SKM-1 treated with dmso at 0.1 percent for 144 hours (cell line): ENCODE measurements around the gene MMEL1.

Experiments used
- DNase-seq: peaks from one replicate; lab custom pipeline; 2025; ENCODE audit not compliant: unreplicated experiment; lab: John Stamatoyannopoulos, UW

MMEL1 gene

DNA sequence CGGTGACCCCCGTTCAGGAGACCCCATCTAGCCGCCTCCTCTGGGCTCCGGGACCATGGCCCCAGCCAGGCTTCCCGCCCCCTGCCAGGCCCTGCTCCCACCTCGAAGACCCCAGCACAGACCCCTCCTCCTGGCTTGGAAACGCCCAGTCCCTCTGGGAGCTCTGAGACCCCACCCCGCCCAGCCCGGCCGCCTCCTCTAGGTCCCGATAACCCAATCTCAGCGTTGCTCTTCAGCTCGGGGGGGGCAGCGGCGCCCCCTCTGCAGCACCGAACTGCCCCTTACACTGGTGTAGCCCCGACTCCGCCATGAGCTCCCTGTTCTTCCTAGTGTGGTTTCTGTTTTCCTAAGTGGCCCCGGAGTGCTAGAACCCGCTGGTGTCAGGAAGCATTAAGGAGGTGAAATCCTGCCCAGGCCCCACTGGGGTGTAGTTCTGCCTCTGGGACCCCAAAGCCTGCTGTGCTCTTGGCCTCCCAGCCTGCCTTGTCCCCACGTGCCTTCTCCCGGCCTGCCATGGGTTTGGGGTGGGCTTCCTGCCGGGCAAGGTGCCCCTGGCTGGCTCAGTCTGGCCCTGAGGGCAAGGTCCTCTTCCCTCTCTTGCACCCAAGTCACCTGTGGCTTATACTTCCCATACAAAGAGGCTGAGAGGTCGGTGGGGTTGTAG lies 10.7 kb upstream of the MMEL1 start:
- no peak for DNase-seq

DNA sequence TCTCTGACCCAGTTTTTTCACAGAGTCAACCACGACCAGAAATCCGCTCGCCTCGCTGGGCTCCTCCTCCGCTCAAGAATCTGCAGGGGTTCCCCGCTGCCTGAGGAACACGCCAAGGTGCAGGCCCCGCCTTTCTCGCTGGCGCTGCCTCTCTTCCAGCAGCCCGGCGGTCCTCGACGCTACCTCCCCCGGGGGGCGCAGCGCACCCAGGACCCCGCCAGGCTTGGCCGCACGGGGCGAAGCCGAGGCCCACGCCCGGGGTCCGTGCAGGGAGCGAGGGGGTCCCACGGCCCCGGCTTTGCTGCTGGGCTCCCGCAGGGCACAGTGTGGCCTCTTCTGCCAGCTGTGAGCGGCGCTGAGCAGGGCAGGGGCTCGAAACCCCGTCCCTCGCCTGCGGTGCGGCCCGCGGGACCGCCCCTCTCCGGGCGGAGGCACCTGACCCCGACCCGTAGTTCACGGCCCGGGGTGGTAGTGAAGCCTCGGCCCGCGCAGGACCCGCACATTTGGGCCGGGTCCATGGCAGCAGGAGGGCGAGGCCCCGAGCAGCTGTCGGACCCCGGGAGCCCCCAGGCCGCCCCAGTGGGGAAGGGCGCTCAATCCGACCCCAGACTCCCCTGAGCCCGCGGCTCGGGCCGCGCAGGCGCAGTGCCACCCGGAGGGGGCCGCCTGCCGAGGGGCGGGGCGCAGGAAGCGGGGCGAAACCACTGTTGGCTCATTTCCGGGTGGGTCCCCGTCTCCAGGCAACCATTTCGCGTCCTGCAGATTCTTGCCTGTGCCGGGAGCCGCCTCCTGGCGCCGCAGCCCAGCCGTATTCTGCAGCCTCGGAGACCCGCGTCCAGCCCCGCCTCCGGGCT lies 10.0 kb upstream of the MMEL1 start:
- DNase-seq, result peak; percentile 77

- DNase-seq, result no peak
These were observed 9.3 kb upstream of the MMEL1 start for GRCh38 chr1:2642131-2642559.

- no peak for DNase-seq
These were observed 8.7 kb upstream of the MMEL1 start for GRCh38 chr1:2641381-2642130.

GRCh38 chr1:2640626-2641025 lies 7.8 kb upstream of the MMEL1 start:
- DNase-seq, result no peak

DNA sequence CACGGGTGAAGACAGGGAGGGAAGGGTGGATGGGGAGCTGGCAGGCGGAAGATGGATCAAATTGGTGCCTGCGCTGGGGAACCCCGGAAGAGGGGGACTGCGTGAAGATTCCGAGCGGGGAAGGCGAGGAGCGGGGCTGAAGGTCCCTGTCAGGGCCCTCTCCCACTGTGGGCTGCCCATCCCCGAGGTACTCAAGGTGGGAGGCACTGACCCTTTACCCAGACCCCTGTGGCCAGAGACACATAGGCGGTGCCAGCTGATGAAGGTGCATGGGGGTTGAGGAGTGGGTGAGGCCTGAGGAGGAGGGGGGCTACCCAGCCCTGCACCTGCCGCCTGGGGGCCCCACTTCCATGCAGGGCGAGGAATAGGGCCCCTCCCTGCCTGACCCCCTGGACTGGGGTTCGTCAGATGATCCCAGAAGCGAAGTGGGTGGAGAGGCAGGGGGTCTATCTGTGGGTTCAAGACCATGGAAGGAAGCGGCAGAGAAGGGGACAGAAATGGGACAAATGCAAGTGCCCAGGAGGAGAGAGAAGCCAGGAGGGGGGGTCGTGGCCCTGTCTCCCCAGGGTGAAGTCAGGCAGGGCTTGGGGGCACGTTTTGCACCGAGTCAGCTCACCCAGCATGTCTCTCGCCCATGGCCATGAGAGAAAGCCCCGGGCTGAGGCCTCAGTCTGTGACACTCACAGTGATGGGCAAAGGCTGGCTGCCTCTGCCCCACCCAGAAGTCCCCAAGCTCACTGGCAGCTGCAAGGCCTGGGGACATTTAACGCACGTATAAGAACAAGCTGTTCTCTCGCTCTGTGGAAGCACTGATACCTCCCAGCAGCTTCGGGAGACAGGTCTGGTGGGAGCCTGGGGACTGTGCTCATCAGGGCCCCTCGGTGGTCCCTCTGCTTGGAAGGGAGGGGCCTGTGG lies 7.0 kb upstream of the MMEL1 start:
- DNase-seq, result no peak

DNA sequence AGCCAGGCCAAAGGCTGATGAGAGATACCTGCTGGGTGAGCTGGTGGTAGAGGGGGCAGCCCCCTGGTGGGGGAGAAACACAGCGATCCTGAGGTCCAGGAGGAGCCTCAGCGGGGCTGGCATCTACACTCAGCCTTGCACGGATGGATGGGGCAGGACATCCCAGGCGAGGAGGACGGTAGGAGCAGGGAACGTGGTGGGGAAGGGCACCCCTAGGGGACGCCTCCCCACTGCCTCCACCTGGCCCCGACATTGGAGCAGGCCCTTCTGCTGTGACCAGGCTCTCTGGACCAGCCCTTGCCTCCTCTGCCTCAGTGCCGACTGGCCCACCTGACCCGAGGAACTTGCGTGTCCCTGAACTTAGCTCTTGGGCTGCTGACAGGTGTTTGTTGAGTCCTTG lies 6.4 kb upstream of the MMEL1 start:
- no peak for DNase-seq

DNA sequence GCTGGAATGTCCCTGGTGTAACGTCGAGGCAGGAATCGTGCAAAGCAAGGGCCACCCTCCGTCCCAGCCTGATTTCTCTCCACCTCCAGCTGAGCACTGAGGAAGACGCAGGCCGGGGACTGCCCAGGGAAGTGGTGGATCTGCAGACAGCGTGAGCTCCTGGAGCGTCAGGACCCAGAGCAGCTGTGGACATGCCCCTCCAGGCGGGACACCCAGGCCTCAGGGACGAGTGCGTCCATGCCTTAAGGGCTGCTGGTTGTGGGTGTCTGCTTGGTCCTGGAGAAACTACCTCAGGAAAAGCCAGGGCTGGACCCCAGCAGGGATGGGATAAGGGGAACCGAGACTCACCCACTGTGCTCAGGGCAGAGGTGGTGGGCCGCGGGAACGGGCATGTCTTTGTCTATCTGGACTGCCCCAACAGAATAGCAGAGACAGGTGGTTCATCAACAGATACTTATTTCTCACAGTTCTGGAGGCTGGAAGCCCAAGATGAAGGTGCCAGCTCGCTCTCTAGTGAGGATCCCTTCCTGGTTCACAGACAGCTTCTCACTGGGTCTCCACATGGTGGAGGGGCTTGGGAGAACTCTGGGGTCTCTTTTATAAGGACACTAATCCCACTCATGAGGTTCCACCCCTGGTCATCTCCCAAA lies 5.8 kb upstream of the MMEL1 start:
- DNase-seq, result no peak

DNA sequence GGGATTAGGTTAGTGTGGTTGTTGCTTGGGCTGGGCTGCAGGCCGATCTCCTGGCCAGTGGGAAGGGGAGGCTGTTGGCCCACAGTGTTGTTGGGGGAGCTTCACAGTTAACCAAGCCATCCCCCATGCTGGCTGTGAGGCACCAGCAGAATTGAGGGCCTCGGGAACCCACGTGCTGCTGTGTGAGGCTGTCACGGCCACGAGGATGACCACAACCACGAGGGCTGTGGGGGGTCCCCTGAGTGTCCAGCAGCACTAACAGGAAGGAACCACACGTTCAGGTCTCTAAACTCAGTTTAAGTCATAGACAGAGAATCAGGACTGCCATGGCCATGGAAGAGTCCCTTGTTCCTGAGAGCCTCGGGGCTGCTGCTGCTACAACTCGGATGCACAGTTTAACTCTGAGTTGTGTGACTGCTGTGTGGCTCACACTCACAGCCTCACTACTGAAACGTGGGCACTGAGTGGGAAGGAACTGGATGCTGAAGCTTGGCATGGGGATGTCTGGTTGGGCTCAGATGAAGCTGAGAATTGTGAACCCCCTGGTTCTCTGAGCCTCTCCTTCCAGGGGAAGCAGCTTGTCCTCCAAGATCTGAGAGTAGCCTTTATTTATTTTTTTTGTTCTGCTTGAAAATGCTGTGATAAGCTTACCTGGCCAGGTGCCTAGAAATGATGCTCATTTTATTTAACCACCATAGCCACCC lies 4.8 kb upstream of the MMEL1 start:
- no peak for DNase-seq

DNA sequence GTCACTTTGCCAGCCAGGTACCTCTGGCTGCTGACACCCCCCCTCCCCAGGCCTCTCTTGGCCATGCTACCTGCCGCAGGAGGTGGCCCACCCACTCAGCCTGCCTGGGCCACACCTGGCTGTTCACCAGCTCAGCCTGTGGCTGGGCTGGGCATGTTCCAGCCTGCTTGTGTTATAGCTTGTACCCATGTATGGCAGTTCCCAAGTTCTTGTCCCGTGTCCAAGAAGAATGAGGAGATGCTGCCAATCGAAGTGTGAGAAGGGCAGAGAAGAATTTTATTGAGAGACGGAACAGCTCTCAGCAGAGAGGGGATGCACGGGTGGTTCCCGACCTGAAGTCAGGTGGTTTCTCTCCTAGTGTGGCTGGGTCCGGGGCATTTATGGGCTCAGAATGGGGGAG lies 3.9 kb upstream of the MMEL1 start:
- DNase-seq, result no peak

DNA sequence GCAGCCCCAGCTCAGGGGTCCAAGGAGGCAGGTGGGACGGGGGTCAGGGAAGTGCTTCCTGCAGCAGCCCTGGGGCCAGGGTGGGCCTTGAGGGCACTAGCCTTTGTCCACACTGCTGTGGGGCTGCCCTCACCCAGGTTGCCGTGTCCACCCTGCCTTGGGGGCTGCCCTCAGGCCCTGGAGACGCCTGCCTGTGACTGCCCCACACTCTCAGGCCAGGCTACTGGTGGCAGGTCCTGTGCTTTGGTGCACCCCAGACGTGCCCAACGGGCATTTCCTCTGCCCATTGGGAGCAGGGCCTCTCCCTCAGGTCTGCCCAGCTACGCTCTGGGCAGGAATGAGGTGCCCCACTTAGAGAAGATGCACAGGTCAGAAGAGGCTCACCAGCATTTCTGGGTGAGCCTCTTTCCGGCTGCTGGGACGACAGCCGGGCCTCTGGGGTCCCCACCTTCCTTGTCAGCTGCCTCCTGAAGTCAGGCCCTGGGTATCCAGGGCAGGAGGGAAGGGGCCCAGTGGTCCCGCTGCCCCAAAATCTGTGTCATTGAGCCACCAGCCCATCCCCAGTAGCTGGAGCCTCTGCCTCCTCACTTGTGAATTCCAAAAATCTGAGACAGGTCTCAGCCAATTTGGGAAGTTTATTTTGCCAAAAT lies 2.7 kb upstream of the MMEL1 start:
- DNase-seq, result no peak

GRCh38 chr1:2633936-2634491 lies 1.2 kb upstream of the MMEL1 start:
- no peak for DNase-seq

DNA sequence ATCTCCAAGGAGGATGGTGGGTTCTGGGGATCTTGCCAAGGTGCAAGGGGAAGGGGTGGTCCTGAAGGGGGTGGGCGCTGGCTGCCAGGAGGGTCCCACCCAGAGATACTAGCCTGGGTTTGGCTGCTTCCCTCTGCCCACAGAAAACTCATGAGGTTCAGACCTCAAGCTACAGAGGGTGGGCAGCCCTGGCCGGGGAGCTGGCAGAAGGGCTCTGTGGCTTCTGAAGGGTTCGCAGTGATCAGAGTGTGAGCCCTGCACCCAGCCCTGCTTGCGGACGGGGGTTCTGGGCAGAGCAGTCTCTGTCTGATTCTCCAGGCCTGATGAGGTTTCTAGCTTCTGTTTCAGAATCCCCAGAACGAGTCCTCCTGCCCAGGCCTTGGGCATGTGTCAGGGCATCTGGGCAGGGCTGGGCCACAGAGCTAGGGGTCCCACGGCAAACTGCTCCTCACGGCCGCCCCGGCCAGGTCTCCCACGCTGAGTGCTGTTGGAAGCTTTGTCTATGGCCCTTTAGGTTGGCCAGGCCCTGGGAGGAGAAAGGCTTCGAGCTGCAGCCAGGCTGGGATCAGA lies 635 bp upstream of the MMEL1 start:
- no peak for DNase-seq

GRCh38 chr1:2632051-2632430 lies 775 bp downstream of the MMEL1 start:
- no peak for DNase-seq

- DNase-seq, result no peak
These were observed 1.4 kb downstream of the MMEL1 start for GRCh38 chr1:2631136-2632050.

DNA sequence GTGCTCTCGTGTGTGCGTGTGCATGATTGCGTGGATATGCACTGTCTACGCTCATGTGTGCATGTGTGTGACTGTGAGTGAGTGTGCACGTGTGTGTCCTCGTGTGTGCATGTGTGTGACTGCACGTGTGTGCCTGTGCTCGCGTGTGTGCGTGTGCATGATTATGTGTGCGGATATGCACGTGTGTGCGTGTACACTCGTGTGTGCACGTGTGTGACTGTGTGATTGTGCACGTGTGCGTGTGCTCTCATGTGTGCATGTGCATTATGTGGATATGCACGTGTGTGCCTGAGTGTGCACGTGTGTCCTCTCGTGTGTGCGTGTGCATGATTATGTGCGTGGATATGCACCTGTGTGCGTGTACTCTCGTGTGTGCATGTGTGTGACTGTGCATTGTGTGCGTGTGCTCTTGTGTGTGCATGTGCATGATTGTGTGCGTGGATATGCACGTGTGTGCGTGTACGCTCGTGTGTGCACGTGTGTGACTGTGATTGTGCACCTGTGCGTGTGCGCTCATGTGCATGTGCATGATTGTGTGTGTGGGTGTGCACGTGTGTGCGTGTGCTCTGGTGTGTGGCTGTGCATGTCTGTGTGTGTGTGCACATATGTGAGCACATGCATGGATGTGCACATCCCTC lies 2.2 kb downstream of the MMEL1 start:
- DNase-seq, result no peak
